SK-N-SH treated with all-trans-retinoic acid at 6 μM for 48 hours (cell line): ENCODE results near the gene DHX40.

Source experiments
- ATAC-seq: fragments of 200-7000 bp; cut with Tn5 transposase; 3 replicates; pipeline ENCODE4 v1.9.1; 2020; ENCODE audit warnings: mild to moderate bottlenecking, moderate library complexity
- ARNTL ChIP-seq: fragments of 450-650 bp; formaldehyde crosslinking; IDR thresholded peaks from 2 replicates; pipeline ENCODE4 v1.5.0; 2020; ENCODE audit warnings: low read depth, mild to moderate bottlenecking, moderate library complexity, borderline replicate concordance
- BACH2 ChIP-seq: fragments of 250-450 bp; sonication (Bioruptor Pico); IDR thresholded peaks from 2 replicates; pipeline ENCODE4 v1.9.0; 2021; ENCODE audit warnings: mild to moderate bottlenecking, borderline replicate concordance
- CSDC2 ChIP-seq: fragments of 250-450 bp; sonication (Bioruptor Pico); IDR thresholded peaks from 2 replicates; pipeline ENCODE4 v1.5.0; 2020; ENCODE audit warnings: mild to moderate bottlenecking, moderate library complexity
- ESRRG ChIP-seq: fragments of 250-450 bp; sonication (Bioruptor Pico); IDR thresholded peaks from 2 replicates; pipeline ENCODE4 v1.6.1; 2021; ENCODE audit warnings: mild to moderate bottlenecking
- GLIS3 ChIP-seq: fragments of 250-450 bp; sonication (Bioruptor Pico); IDR thresholded peaks from 2 replicates; pipeline ENCODE4 v1.5.0; 2020; ENCODE audit warnings: mild to moderate bottlenecking, moderate library complexity
- ISL1 ChIP-seq: fragments of 250-450 bp; sonication (Bioruptor Pico); IDR thresholded peaks from 2 replicates; pipeline ENCODE4 v2.1.2; 2022; ENCODE audit warnings: mild to moderate bottlenecking, moderate library complexity
- OSR1 ChIP-seq: fragments of 250-450 bp; sonication (Bioruptor Pico); IDR thresholded peaks from 2 replicates; pipeline ENCODE4 v1.8.0; 2022; ENCODE audit warnings: moderate library complexity, mild to moderate bottlenecking, inconsistent platforms
- PPARA ChIP-seq: fragments of 250-450 bp; sonication (Bioruptor Pico); IDR thresholded peaks from 2 replicates; pipeline ENCODE4 v1.5.0; 2020; ENCODE audit warnings: mild to moderate bottlenecking, borderline replicate concordance
- SNAI2 ChIP-seq: fragments of 250-450 bp; sonication (Bioruptor Pico); IDR thresholded peaks from 2 replicates; pipeline ENCODE4 v1.5.0; 2020; ENCODE audit warnings: mild to moderate bottlenecking, moderate library complexity
- TCF4 ChIP-seq: fragments of 250-450 bp; sonication (Bioruptor Pico); IDR thresholded peaks from 2 replicates; pipeline ENCODE4 v1.8.0; 2021; ENCODE audit warnings: mild to moderate bottlenecking, moderate library complexity, borderline replicate concordance
- TOX ChIP-seq: fragments of 250-450 bp; sonication (Bioruptor Pico); IDR thresholded peaks from 2 replicates; pipeline ENCODE4 v1.8.0; 2021; ENCODE audit warnings: mild to moderate bottlenecking, moderate library complexity, borderline replicate concordance
- ZC3H10 ChIP-seq: fragments of 250-450 bp; sonication (Bioruptor Pico); IDR thresholded peaks from 2 replicates; pipeline ENCODE4 v1.5.1; 2021; ENCODE audit warnings: mild to moderate bottlenecking, moderate library complexity
- ZFP3 ChIP-seq: fragments of 250-450 bp; sonication (Bioruptor Pico); IDR thresholded peaks from 2 replicates; pipeline ENCODE4 v1.5.0; 2020; ENCODE audit warnings: mild to moderate bottlenecking, moderate library complexity
- ZFP30 ChIP-seq: fragments of 450-650 bp; formaldehyde crosslinking; IDR thresholded peaks from 2 replicates; pipeline ENCODE4 v1.5.0; 2022; ENCODE audit warnings: mild to moderate bottlenecking, moderate library complexity
- ZNF565 ChIP-seq: fragments of 450-650 bp; formaldehyde crosslinking; conservative IDR thresholded peaks from 2 replicates; pipeline ENCODE4 v1.5.0; 2020; ENCODE audit warnings: low read depth, mild to moderate bottlenecking, moderate library complexity
- ZNF70 ChIP-seq: fragments of 450-650 bp; formaldehyde crosslinking; IDR thresholded peaks from 2 replicates; pipeline ENCODE4 v1.5.0; 2020; ENCODE audit warnings: mild to moderate bottlenecking, moderate library complexity
- ZNF8 ChIP-seq: fragments of 450-650 bp; formaldehyde crosslinking; IDR thresholded peaks from 2 replicates; pipeline ENCODE4 v1.5.0; 2020; ENCODE audit warnings: mild to moderate bottlenecking, moderate library complexity
- TF ChIP-seq, protein P1 (sequence below): fragments of 250-450 bp; sonication (Bioruptor Pico); IDR thresholded peaks from 2 replicates; pipeline ENCODE4 v1.8.0; 2020; ENCODE audit warnings: mild to moderate bottlenecking, moderate library complexity, borderline replicate concordance
- TF ChIP-seq, protein P2 (sequence below): fragments of 250-450 bp; sonication (Bioruptor Pico); IDR thresholded peaks from 2 replicates; pipeline ENCODE4 v1.5.1; 2020; ENCODE audit warnings: low read depth, mild to moderate bottlenecking, moderate library complexity
- TF ChIP-seq, protein P3 (sequence below): fragments of 250-450 bp; sonication (Bioruptor Pico); IDR thresholded peaks from 2 replicates; pipeline ENCODE4 v1.5.0; 2020; ENCODE audit warnings: mild to moderate bottlenecking, moderate library complexity
- TF ChIP-seq, protein P4 (sequence below): fragments of 250-450 bp; sonication (Bioruptor Pico); IDR thresholded peaks from 2 replicates; pipeline ENCODE4 v1.5.1; 2021; ENCODE audit warnings: mild to moderate bottlenecking, moderate library complexity
- TF ChIP-seq, protein P5 (sequence below): fragments of 250-450 bp; sonication (Bioruptor Pico); IDR thresholded peaks from 2 replicates; pipeline ENCODE4 v1.8.0; 2021; ENCODE audit warnings: low read depth, mild to moderate bottlenecking, moderate library complexity, borderline replicate concordance

The DHX40 gene

DNA sequence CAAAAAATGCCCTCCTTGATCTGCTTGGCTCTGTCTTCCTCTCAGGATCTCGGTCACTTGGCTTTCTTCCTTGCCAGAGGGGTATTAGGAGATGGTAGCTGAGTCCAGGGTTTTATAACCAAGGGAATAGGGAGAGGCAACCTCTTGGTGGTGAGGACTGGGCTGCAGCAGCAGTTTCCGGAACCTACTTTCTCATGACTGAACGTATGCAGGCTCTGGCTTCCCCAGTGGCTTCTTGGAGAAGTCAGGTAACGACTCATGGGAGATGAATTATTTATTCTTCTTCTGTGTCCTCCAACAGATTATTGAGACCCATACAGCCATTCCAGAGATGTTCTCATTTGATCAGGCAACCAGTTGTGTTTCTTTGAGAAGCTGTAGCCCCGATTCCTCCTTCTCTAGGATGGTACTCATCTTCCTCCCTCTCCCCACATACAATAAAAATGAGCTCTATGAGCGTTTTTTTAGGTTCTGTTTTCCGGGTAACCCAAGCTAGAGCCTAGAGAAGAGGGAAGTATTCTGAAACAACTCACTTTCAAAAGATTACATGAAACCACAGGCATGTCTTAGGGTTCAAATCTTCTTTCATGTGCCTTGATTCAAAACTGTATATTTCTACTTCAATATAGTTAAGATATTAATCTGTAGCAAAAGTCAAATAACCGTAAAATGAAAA is 22.3 kb upstream of the DHX40 start:
- TF ChIP-seq ZFP3 (CRISPR knock-in tag) (no peak), TCF4 (CRISPR knock-in tag) (no peak), ARNTL (no peak), TOX (no peak), ZNF70 (no peak), ZNF8 (CRISPR knock-in tag) (no peak), ZC3H10 (CRISPR knock-in tag) (no peak), PPARA (no peak), ZNF565 (no peak), GLIS3 (CRISPR knock-in tag) (no peak), OSR1 (no peak), ESRRG (no peak), BACH2 (CRISPR knock-in tag) (no peak)
- TF ChIP-seq, protein P1, sequence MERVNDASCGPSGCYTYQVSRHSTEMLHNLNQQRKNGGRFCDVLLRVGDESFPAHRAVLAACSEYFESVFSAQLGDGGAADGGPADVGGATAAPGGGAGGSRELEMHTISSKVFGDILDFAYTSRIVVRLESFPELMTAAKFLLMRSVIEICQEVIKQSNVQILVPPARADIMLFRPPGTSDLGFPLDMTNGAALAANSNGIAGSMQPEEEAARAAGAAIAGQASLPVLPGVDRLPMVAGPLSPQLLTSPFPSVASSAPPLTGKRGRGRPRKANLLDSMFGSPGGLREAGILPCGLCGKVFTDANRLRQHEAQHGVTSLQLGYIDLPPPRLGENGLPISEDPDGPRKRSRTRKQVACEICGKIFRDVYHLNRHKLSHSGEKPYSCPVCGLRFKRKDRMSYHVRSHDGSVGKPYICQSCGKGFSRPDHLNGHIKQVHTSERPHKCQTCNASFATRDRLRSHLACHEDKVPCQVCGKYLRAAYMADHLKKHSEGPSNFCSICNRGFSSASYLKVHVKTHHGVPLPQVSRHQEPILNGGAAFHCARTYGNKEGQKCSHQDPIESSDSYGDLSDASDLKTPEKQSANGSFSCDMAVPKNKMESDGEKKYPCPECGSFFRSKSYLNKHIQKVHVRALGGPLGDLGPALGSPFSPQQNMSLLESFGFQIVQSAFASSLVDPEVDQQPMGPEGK (CRISPR knock-in tag): no peak
- TF ChIP-seq, protein P2, sequence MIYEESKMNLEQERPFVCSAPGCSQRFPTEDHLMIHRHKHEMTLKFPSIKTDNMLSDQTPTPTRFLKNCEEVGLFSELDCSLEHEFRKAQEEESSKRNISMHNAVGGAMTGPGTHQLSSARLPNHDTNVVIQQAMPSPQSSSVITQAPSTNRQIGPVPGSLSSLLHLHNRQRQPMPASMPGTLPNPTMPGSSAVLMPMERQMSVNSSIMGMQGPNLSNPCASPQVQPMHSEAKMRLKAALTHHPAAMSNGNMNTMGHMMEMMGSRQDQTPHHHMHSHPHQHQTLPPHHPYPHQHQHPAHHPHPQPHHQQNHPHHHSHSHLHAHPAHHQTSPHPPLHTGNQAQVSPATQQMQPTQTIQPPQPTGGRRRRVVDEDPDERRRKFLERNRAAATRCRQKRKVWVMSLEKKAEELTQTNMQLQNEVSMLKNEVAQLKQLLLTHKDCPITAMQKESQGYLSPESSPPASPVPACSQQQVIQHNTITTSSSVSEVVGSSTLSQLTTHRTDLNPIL (CRISPR knock-in tag): no peak
- ATAC-seq: no peak

DNA sequence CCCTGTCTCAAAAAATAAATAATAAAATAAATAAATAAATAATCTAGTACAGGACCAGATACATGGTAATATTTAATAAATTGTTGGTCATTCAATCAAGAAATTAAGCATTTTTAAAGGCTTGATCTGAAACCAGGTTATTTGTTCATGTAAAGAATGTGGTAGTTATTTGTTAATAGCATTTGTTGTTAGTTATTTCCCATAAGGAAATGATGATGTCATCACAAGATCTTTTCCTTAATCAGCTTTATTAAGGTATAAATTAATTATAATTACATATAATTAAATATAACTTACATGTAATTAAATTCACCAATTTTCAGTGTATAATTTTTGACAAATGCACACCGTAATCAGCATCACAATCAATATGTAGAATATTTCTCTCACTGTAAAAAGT is 19.5 kb upstream of the DHX40 start:
- TF ChIP-seq, protein P2 (CRISPR knock-in tag): 0 out of 2 replicates have a peak, but pooled peaks have one; percentile 45
- TF ChIP-seq ZNF565 (peak; percentile 33; the same call in 1 of the 2 replicates), ZC3H10 (CRISPR knock-in tag) (no peak), CSDC2 (CRISPR knock-in tag) (no peak)
- no peak for ATAC-seq

DNA sequence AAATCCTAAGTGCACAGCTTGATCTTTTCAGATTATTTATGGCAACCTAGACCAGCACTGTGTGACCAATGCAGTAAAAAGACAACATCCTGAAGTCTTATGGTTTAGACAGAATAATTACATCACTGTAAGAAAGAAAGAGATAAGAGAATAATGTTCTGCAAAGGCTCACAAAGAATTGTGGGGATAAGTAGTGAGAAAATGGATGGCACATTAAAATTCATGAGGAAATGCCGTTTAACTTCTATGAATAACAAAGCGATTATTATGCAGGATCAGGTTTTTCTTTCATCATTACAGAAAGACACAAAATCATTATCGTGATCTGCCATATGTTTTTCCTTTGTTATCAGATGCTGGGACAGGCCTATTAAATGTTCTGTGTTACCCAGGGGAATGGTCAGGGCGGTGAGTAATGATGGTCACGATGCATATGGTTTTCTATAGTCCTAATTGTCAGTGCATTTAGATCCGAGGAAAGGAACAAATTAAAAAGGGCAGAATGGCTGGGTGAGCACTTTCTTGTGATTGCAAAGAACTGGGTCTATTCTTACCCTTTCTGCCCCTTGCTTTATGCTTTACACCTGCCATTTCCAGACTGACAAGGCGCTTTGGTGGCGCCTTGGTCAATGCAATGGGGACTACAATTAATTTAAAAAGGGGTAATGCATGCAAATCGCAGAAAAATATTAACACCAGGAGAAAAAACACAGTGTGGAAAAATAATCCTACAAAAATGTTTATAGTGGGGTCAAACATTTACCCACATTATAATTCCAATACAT is 18.1 kb upstream of the DHX40 start:
- peak; percentile 81 for ATAC-seq
- TF ChIP-seq ESRRG (peak; percentile 82; the same call in 1 of the 2 replicates), ARNTL (no peak), GLIS3 (CRISPR knock-in tag) (no peak; the same call in none of the 2 replicates), TOX (no peak), SNAI2 (CRISPR knock-in tag) (no peak; the same call in 1 of the 2 replicates), ZFP30 (CRISPR knock-in tag) (no peak), ZC3H10 (CRISPR knock-in tag) (no peak), OSR1 (no peak), ISL1 (peak; percentile 74), CSDC2 (CRISPR knock-in tag) (no peak), ZNF8 (CRISPR knock-in tag) (no peak), ZFP3 (CRISPR knock-in tag) (peak; percentile 61; the same call in 1 of the 2 replicates), ZNF565 (no peak), PPARA (no peak), ZNF70 (peak; percentile 64)
- TF ChIP-seq, protein P1 (CRISPR knock-in tag): no peak
- TF ChIP-seq, protein P3, sequence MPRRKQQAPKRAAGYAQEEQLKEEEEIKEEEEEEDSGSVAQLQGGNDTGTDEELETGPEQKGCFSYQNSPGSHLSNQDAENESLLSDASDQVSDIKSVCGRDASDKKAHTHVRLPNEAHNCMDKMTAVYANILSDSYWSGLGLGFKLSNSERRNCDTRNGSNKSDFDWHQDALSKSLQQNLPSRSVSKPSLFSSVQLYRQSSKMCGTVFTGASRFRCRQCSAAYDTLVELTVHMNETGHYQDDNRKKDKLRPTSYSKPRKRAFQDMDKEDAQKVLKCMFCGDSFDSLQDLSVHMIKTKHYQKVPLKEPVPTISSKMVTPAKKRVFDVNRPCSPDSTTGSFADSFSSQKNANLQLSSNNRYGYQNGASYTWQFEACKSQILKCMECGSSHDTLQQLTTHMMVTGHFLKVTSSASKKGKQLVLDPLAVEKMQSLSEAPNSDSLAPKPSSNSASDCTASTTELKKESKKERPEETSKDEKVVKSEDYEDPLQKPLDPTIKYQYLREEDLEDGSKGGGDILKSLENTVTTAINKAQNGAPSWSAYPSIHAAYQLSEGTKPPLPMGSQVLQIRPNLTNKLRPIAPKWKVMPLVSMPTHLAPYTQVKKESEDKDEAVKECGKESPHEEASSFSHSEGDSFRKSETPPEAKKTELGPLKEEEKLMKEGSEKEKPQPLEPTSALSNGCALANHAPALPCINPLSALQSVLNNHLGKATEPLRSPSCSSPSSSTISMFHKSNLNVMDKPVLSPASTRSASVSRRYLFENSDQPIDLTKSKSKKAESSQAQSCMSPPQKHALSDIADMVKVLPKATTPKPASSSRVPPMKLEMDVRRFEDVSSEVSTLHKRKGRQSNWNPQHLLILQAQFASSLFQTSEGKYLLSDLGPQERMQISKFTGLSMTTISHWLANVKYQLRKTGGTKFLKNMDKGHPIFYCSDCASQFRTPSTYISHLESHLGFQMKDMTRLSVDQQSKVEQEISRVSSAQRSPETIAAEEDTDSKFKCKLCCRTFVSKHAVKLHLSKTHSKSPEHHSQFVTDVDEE (CRISPR knock-in tag): peak; percentile 95
- TF ChIP-seq, protein P4, sequence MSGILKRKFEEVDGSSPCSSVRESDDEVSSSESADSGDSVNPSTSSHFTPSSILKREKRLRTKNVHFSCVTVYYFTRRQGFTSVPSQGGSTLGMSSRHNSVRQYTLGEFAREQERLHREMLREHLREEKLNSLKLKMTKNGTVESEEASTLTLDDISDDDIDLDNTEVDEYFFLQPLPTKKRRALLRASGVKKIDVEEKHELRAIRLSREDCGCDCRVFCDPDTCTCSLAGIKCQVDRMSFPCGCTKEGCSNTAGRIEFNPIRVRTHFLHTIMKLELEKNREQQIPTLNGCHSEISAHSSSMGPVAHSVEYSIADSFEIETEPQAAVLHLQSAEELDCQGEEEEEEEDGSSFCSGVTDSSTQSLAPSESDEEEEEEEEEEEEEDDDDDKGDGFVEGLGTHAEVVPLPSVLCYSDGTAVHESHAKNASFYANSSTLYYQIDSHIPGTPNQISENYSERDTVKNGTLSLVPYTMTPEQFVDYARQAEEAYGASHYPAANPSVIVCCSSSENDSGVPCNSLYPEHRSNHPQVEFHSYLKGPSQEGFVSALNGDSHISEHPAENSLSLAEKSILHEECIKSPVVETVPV (CRISPR knock-in tag): peak; percentile 82; the same call in 1 of the 2 replicates
- TF ChIP-seq, protein P5, sequence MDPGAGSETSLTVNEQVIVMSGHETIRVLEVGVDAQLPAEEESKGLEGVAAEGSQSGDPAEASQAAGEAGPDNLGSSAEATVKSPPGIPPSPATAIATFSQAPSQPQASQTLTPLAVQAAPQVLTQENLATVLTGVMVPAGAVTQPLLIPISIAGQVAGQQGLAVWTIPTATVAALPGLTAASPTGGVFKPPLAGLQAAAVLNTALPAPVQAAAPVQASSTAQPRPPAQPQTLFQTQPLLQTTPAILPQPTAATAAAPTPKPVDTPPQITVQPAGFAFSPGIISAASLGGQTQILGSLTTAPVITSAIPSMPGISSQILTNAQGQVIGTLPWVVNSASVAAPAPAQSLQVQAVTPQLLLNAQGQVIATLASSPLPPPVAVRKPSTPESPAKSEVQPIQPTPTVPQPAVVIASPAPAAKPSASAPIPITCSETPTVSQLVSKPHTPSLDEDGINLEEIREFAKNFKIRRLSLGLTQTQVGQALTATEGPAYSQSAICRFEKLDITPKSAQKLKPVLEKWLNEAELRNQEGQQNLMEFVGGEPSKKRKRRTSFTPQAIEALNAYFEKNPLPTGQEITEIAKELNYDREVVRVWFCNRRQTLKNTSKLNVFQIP (CRISPR knock-in tag): no peak
